DOHH2 (cell line): ENCODE results near the gene EML4.
"Not testable (repeated sequence)": the region's sequence is repeated elsewhere in the genome, so short reads cannot be mapped to it uniquely, and the experiment has no call there.

Experiments
- H3F3A ChIP-seq: fragments of 200-600 bp; sonication (generic), shearing (Covaris generic); 2 replicates; pipeline ENCODE4 v1.6.0; 2016; ENCODE audit warnings: antibody characterized with exemption, mild to moderate bottlenecking; ENCODE audit not compliant: control insufficient read depth, insufficient read depth
- H3K27ac ChIP-seq: fragments of 200-600 bp; sonication (generic); 2 replicates; pipeline ENCODE4 v1.5.1; 2014; ENCODE audit warnings: low read depth, mild to moderate bottlenecking, low read length, moderate library complexity
- H3K27me3 ChIP-seq: fragments of 200-600 bp; sonication (generic); 2 replicates; pipeline ENCODE4 v1.6.1; 2014; ENCODE audit warnings: mild to moderate bottlenecking, low read length, mixed read lengths; ENCODE audit not compliant: control insufficient read depth
- H3K36me3 ChIP-seq: fragments of 200-600 bp; sonication (generic); 2 replicates; pipeline ENCODE4 v1.6.1; 2014; ENCODE audit warnings: mild to moderate bottlenecking, low read length, moderate library complexity, mixed read lengths; ENCODE audit not compliant: control insufficient read depth
- H3K4me1 ChIP-seq: fragments of 200-600 bp; sonication (generic); 2 replicates; pipeline ENCODE4 v1.6.1; 2014; ENCODE audit warnings: mild to moderate bottlenecking, low read length, mixed read lengths; ENCODE audit not compliant: control insufficient read depth
- H3K4me2 ChIP-seq: fragments of 200-600 bp; sonication (generic); 2 replicates; pipeline ENCODE4 v1.6.0; 2014; ENCODE audit warnings: mild to moderate bottlenecking, low read length, moderate library complexity
- H3K4me3 ChIP-seq: fragments of 200-600 bp; sonication (generic); 2 replicates; pipeline ENCODE4 v1.5.1; 2014; ENCODE audit warnings: mild to moderate bottlenecking, low read length, mixed read lengths
- H3K79me2 ChIP-seq: fragments of 200-600 bp; sonication (generic); 2 replicates; pipeline ENCODE4 v1.6.1; 2014; ENCODE audit warnings: mild to moderate bottlenecking, low read length, mixed read lengths; ENCODE audit not compliant: control insufficient read depth
- H3K9me2 ChIP-seq: fragments of 200-600 bp; sonication (generic); replicated peaks from 2 replicates; pipeline ENCODE4 v1.6.1; 2014; ENCODE audit warnings: mild to moderate bottlenecking, low read length, mixed read lengths; ENCODE audit not compliant: control insufficient read depth
- H3K9me3 ChIP-seq: fragments of 200-600 bp; sonication (generic); 2 replicates; pipeline ENCODE4 v1.6.1; 2014; ENCODE audit warnings: antibody characterized with exemption, low read length, mixed read lengths; ENCODE audit not compliant: control insufficient read depth, insufficient read depth
- H4K20me1 ChIP-seq: fragments of 200-600 bp; sonication (generic); 2 replicates; pipeline ENCODE4 v1.6.0; 2014; ENCODE audit warnings: low read depth, mild to moderate bottlenecking, antibody characterized with exemption, low read length, moderate library complexity; ENCODE audit not compliant: control insufficient read depth, insufficient read depth
- EZH2phosphoT487 ChIP-seq: fragments of 200-600 bp; sonication (generic); IDR thresholded peaks from 2 replicates; pipeline ENCODE4 v1.6.1; 2017; ENCODE audit warnings: borderline replicate concordance, mild to moderate bottlenecking, antibody characterized with exemption, low read length, moderate library complexity, mixed read lengths
- TF ChIP-seq, protein P1 (sequence below): fragments of 200-600 bp; sonication (generic); IDR thresholded peaks from one replicate; pipeline ENCODE4 v1.5.1; 2014; ENCODE audit warnings: antibody characterized with exemption, mild to moderate bottlenecking, low read depth, low read length; ENCODE audit not compliant: poor library complexity, severe bottlenecking

Gene EML4

DNA sequence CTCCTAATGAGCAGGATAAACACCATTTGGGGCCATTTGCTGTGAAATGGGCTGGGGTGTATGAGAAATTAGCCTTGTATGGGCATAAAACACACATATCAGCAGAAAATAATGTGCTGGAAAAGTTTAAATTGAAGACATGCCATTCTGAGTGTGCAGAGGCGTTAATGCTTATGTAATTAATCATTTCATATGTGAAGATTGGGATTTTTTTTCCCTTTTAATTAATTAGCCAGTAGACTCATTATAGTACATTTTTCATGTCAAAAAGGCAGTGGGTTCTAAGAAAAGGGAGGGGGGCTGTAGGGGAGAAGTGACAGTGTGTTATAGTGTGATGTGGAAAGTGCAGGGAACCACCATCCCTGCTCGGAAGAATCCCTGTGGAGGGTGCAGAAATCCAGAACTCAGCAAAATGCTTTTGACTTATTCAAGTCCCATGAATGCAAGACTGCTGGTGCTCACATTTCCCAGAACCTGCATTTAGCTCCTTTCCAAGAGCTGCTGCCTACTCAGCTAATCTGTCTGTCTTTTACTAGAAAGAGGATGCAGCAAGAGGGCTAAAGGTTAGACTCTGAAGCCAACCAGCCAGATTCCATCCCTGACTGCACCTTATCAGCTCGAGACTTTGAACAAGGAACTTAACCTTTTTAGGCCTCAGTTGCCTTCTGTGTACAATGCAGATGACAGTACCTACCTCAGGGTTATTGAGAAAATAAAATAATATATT lies 203.5 kb downstream of the EML4 start:
- Histone ChIP-seq H3K4me3 (no peak overlapping the region), H3K9me2 (no peaks in the 10 kb centered on the region), H3K27ac (no peak overlapping the region), H3K9me3 (no peaks in the 10 kb centered on the region), H4K20me1 (no peaks in the 10 kb centered on the region), H3K36me3 (no peaks in the 10 kb centered on the region), H3K4me2 (no peak overlapping the region), H3K27me3 (peaks cover 8% of the 10 kb centered on the region; the same call in 1 of the 2 replicates), H3K4me1 (no peaks in the 10 kb centered on the region), H3F3A (no peaks in the 10 kb centered on the region), H3K79me2 (no peaks in the 10 kb centered on the region)
- no peak for TF ChIP-seq EZH2phosphoT487
- TF ChIP-seq, protein P1, sequence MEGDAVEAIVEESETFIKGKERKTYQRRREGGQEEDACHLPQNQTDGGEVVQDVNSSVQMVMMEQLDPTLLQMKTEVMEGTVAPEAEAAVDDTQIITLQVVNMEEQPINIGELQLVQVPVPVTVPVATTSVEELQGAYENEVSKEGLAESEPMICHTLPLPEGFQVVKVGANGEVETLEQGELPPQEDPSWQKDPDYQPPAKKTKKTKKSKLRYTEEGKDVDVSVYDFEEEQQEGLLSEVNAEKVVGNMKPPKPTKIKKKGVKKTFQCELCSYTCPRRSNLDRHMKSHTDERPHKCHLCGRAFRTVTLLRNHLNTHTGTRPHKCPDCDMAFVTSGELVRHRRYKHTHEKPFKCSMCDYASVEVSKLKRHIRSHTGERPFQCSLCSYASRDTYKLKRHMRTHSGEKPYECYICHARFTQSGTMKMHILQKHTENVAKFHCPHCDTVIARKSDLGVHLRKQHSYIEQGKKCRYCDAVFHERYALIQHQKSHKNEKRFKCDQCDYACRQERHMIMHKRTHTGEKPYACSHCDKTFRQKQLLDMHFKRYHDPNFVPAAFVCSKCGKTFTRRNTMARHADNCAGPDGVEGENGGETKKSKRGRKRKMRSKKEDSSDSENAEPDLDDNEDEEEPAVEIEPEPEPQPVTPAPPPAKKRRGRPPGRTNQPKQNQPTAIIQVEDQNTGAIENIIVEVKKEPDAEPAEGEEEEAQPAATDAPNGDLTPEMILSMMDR = no peak

DNA sequence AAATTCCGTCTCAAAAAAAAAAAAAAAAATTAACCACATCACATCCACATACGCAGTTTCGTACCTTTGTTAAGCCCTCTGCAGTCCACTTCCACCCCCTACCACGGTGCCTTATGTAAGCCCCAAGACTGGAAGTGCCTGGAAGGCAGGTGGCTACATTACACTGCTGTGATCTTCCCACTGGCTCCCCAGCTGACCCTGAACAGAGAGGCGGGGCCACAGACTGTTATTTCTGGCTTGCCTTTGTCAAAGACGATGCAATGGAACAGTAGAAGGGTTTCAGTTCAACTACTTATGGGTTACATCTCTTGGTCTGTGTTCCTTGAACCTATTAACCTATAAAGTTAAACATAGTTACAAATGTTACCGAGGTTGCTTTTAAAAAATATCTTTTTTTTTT lies 207.6 kb downstream of the EML4 start:
- no peaks in the 10 kb centered on the region for H3F3A ChIP-seq
- no peaks in the 10 kb centered on the region for H3K9me2 ChIP-seq
- no peak overlapping the region for H3K27ac ChIP-seq
- H4K20me1 ChIP-seq = no peaks in the 10 kb centered on the region
- H3K27me3 ChIP-seq = peaks cover 22% of the 10 kb centered on the region
- no peak overlapping the region for H3K4me2 ChIP-seq
- H3K36me3 ChIP-seq = no peaks in the 10 kb centered on the region
- no peaks in the 10 kb centered on the region for H3K9me3 ChIP-seq
- H3K4me1 ChIP-seq = no peaks in the 10 kb centered on the region
- TF ChIP-seq, protein P1 = no peak
- TF ChIP-seq EZH2phosphoT487 = no peak
- no peak overlapping the region for H3K4me3 ChIP-seq
- H3K79me2 ChIP-seq = no peaks in the 10 kb centered on the region

DNA sequence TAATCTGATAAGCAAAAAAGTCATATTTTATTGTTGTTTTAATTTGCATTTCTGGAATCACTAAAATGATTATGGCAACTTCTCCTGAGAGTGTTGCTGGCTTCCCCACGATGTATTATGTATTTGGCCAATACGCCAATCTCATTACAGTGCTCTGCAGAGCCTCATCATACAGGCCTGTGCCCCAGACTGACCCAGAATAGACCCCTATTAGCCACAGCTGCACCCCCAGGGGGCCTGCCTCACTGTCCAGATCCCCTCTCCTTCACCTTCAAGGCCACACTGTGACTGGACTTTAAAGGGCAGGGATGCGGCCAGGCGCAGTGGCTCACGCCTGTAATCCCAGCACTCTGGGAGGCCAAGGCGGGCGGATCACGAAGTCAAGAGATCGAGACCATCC lies 209.3 kb downstream of the EML4 start:
- Histone ChIP-seq H3K27me3 (peaks cover 26% of the 10 kb centered on the region), H3F3A (no peaks in the 10 kb centered on the region), H3K4me2 (no peak overlapping the region), H3K27ac (no peak overlapping the region), H3K9me3 (no peaks in the 10 kb centered on the region), H3K4me3 (no peak overlapping the region), H3K9me2 (no peaks in the 10 kb centered on the region), H3K4me1 (no peaks in the 10 kb centered on the region), H3K79me2 (no peaks in the 10 kb centered on the region), H3K36me3 (no peaks in the 10 kb centered on the region), H4K20me1 (no peaks in the 10 kb centered on the region)
- TF ChIP-seq, protein P1 = no peak
- no peak for TF ChIP-seq EZH2phosphoT487

DNA sequence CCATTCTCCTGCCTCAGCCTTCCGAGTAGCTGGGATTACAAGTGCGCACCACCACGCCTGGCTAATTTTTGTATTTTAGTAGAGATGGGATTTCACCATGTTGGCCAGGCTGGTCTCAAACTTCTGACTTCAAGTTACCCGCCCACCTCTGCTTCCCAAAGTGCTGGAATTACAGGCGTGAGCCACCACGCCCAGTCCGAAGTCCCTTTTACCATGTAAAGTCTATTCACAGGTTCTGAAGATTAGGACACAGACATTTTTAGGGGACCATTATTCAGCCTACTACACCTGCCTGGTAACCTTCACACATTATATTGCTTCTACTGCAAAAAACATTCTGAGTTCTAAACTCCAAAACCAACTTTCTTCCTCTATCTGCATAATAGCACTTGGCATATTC lies 210.9 kb downstream of the EML4 start:
- H3K4me3 ChIP-seq, H3K4me2 ChIP-seq, H3K36me3 ChIP-seq, H3K9me2 ChIP-seq, H3K27ac ChIP-seq, H3F3A ChIP-seq, H3K79me2 ChIP-seq, H4K20me1 ChIP-seq, H3K4me1 ChIP-seq, H3K9me3 ChIP-seq: not testable (repeated sequence)
- H3K27me3 ChIP-seq = peaks cover 26% of the 10 kb centered on the region
